GM18519 (cell line): ENCODE results near the gene CYP2B6.
"Not testable (repeated sequence)": the region's sequence is repeated elsewhere in the genome, so short reads cannot be mapped to it uniquely, and the experiment has no call there.

ENCODE experiments used
- ATAC-seq: cut with Tn5 transposase; IDR thresholded peaks from one replicate; pipeline ENCODE4 v1.9.1; 2021; ENCODE audit warnings: mild to moderate bottlenecking, moderate library complexity; ENCODE audit not compliant: unreplicated experiment, low FRiP score

CYP2B6 gene

DNA sequence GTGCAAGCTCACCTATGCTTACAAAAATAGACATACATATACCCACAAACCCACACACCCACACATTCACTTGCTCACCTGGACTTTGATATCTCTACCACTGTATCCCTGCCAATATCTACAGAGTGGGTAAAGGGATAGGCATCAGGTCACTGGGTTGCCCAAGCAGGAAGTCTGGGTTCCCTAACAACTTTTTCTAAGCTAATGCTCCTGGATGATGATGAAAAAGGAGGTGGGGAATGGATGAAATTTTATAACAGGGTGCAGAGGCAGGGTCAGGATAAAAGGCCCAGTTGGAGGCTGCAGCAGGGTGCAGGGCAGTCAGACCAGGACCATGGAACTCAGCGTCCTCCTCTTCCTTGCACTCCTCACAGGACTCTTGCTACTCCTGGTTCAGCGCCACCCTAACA, at the start of gene CYP2B6:
CYP2B6 (plus strand) TSS at position 311 of the 410 bp plus-strand sequence; CDS start at position 335, 24 bp downstream.
- ATAC-seq, result no peak

DNA sequence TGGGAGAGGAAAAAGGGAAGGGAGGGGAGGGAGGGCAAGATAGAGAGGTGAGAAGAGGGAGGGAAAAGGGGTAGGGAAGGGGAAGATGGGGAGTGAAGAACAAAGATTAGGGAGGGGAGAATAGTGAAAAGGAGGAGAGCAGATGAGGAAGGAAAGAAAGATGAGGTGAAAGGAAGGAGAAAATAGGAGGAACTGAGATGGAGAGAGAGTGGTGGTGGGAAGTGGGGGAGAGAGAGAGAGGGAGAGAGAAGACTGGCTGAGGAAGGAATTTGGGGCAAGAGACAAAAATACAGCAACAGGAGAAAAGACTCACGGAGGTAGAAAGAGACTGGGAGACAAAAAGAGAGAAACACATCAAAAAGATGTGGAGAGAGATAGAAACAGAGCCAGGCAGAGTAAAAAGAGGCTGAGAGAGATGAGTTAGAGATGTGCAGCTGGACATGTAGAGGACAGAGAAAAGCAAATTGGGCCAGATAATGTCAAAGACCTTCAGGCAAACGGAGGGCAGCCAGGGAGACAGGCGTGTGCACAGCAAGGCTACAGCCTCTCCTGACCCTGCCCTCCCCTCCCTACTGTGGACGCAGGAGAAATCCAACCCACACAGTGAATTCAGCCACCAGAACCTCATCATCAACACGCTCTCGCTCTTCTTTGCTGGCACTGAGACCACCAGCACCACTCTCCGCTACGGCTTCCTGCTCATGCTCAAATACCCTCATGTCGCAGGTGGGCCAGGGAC, 49.4 kb upstream of the CYP2B6 start:
- ATAC-seq, result no peak

DNA sequence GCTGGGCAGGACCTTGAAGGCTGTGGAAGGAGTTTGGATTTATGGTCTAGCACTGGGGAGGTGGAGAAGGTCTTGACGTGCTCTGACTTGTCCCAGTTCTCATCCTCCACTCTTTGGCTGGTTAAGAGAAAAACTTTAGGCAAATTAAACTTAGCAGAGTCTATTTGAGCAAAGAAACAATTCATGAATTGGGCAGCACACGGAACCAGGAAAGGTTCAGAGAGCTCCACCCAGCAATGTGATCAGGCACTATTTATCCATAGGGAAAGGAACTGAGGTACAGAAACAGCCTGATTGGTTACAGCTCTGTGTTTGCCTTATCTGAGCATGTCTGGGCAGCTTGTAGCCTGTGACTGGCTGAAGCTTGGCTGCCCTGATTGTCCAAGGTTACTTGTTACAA, 45.4 kb upstream of the CYP2B6 start:
- ATAC-seq, result no peak

DNA sequence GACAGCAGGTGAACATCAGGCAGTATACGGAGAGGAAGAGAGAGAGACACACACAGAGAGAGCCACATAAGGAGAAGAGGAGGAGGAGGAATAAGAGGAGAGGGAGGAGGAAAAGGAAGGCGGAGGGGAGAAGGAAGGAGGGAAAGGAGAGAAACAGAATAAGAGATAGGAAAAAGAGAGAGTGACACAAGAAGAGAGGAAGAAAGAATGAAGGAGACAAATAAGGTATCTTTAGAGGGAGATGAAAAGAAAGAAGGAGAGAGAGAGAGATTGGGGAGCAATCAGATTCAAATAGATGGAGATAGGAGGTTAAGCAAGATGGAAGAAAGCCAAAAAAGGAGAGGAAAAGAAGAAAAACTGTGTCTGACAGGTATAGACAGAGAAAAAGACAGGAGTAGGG, 44.0 kb upstream of the CYP2B6 start:
- no peak for ATAC-seq

DNA sequence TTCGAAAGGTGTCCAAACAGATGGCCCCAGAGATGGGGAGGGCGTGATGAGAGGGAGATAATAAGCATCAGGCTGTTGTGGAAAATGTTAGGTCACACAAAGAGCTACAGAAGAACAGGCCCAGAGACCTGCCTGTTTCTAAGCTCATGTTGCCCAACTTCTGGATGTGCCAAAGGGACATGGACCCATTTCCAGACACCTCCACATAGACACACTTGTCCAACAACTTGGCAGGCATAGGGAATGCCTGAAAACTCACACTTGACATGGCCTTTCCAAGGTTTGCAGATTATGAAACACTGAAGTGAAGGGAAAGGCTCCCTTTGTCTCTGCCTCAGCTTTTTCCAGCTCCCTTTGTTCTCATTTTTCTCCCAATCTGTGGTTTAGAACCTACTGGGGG, 43.5 kb upstream of the CYP2B6 start:
- ATAC-seq, result no peak

DNA sequence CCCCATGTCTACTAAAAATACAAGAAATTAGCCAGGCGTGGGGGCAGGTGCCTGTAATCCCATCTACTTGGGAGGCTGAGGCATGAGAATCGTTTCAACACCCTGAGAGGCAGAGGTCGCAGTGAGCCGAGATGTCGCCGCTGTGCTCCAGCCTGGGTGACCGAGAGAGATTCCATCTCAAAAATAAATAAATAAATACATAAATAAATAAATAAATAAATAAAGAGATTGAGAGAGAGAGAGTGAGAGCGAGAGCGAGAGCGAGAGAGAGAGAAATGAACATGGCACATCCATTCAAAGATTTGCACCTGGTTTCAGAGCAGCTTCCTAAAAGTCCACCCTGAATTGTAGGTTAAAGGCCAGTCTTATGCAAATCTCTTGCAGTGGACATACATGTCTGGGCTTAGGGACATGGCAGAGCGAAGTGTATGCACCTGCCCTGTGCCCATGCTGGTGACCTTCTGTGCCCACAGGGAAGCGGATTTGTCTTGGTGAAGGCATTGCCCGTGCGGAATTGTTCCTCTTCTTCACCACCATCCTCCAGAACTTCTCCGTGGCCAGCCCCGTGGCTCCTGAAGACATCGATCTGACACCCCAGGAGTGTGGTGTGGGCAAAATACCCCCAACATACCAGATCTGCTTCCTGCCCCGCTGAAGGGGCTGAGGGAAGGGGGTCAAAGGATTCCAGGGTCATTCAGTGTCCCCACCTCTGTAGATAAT, 42.3 kb upstream of the CYP2B6 start:
- no peak for ATAC-seq

DNA sequence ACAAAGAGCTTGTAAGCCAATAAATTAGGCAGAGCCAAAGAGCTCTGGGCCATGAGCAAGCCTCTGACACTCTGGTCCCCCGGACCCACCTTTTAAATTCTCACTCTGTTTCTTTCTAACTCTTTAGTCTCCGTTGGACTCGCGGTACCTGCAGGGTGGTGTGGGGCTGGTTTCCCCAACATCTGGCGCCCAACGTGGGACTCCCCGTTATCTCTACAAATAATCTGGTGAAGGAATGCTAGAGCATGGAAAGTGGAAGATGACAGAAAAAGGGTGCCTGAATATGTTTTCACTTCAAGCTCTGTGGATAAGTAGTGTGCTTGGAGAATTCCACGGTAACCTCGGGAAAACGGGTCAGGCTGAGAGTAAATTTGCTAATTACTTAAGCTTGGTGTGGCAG, 36.5 kb upstream of the CYP2B6 start:
- no peak for ATAC-seq

DNA sequence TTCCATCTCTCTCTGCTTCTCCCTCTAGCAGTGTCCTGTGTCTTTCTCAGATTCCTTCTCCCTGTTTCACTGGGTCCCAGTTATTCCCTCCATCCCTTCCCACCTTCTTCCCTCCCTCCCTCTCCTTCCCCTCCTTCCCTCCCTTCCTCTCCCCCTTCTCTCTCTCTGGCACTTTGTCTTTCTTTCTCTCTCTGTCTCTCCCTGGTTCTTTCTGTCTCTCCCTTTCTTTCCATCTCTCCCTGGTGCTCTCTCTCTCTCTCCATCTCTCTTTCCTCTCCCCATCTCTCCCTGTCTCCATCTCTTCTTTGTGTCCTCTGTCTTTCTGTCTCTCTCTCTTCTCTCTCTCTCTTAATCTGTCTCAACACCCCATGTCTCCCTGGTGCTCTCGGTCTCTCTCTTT, 31.7 kb upstream of the CYP2B6 start:
- ATAC-seq, result no peak

DNA sequence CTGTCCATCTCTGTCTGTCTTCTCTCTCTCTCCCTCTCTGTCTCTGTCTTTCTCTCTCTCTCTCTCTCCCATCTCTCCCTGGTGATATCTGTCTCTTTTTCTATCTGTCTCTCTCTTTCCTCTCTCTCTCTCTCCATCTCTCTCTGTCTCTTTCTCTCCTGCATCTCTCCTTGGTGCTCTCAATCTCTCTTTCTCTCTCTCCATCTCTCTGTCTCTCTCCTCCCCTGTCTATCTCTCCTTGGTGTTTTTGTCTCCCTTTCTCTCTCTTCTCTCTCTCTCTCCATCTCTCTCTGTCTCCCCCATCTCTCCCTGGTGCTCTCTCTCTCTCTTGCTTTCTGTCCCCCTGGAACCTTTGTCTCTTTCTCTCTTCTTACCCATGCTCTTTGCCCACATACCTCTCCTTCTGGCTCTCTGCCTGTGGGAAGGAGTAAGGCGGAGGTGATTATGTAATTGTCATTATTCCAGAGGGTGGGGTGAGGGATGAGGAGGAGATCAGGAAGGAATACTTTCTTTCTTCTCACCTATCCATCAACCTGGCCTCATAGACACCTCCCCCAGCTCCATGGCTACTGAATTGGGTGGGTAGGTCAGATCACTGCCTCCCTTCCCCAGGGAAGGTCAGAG, 30.9 kb upstream of the CYP2B6 start:
- no peak for ATAC-seq

DNA sequence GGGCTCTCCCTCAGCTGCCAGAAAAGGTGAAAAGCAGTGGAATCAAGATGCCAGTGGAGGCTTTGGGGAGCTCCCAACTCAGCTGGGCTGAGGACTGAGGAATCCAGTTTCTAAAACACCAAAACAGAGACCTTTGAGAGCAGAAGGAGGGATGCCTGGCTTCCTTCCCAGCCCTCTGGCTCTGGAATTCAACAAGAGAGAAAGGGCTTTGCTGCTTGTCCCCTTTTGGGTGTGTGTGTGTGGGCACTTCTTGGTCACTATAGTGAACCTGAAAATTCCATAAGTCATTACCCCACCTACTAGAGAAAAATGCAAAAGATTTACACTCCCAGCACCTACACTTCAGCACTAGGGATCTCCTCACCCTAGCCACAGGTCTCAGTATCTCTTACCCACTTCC, 30.3 kb upstream of the CYP2B6 start:
- ATAC-seq, result no peak

DNA sequence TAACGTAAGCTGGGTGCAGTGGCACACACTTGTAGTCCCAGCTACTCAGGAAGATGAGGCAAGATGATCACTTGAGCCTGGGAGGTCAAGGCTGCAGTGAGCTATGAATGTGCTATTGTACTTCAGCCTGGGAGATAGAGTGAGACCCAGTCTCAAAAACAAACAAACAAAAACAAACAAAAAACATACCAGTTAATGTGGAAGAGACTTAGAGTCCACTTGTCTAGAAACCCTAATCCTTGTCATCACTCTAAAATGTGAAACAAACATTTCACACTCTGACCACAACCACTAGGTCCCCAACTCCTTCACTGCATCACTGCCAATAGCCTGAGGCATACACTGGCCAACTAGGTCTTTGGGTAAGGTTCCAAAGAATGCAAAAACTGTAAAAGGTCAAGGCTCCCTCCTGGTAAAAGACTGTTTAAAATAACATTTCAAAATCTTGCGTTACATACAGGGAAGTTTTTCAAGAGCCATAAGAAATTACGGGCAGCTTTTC, 28.6 kb upstream of the CYP2B6 start:
- no peak for ATAC-seq

DNA sequence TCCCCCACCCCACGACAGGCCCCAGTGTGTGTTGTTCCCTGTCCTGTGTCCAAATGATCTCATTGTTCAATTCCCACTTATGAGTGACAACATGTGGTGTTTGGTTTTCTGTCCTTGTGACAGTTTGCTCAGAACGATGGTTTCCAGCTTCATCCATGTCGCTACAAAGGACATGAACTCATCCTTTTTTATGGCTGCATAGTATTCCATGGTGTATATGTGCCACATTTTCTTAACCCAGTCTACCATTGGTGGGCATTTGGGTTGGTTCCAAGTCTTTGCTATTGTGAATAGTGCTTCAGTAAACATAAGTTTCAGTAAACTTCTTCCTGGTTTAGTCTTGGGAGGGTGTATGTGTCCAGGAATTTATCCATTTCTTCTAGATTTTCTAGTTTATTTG, 26.7 kb upstream of the CYP2B6 start:
- ATAC-seq, result not testable (repeated sequence)

DNA sequence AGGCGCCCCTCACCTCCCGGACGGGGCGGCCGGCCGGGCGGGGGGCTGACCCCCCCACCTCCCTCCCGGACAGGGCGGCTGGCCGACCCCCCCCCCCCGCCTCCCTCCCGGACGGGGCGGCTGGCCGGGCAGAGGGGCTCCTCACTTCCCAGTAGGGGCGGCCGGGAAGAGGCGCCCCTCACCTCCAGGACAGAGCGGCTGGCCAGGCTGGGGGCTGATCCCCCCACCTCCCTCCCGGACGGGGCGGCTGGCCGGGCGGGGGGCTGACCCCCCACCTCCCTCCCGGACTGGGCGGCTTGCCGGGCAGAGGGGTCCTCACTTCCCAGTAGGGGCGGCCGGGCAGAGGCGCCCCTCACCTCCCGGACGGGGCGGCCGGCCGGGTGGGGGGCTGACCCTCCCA, 25.7 kb upstream of the CYP2B6 start:
- ATAC-seq, result not testable (repeated sequence)

DNA sequence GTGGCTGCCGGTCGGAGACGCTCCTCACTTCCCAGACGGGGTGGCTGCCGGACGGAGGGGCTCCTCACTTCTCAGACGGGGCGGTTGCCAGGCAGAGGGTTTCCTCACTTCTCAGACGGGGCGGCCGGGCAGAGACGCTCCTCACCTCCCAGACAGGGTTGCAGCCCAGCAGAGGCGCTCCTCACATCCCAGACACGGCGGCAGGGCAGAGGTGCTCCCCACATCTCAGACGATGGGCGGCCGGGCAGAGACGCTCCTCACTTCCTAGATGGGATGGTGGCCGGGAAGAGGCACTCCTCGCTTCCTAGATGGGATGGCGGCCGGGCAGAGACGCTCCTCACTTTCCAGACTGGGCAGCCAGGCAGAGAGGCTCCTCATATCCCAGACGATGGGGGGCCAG, 24.5 kb upstream of the CYP2B6 start:
- not testable (repeated sequence) for ATAC-seq

DNA sequence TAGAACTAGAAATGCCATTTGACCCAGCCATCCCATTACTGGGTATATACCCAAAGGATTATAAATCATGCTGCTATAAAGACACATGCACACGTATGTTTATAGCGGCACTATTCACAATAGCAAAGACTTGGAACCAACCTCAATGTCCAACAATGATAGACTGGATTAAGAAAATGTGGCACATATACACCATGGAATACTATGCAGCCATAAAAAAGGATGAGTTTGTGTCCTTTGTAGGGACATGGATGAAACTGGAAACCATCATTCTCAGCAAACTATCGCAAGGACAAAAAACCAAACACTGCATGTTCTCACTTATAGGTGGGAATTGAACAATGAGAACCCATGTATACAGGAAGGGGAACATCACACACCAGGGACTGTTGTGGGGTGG, 23.0 kb upstream of the CYP2B6 start:
- not testable (repeated sequence) for ATAC-seq

DNA sequence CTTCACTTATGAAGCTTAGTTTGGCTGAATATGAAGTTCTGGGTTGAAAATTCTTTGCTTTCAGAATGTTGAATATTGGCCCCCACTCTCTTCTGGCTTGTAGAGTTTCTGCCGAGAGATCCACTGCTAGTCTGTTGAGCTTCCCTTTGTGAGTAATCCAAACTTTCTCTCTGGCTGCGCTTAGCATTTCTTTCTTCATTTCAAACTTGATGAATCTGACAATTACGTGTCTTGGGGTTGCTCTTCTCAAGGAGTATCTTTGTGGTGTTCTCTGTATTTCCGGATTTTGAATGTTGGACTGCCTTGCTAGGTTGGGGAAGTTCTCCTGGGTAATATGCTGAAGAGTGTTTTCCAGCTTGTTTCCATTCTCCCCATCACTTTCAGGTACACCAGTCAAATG, 21.4 kb upstream of the CYP2B6 start:
- ATAC-seq, result not testable (repeated sequence)

DNA sequence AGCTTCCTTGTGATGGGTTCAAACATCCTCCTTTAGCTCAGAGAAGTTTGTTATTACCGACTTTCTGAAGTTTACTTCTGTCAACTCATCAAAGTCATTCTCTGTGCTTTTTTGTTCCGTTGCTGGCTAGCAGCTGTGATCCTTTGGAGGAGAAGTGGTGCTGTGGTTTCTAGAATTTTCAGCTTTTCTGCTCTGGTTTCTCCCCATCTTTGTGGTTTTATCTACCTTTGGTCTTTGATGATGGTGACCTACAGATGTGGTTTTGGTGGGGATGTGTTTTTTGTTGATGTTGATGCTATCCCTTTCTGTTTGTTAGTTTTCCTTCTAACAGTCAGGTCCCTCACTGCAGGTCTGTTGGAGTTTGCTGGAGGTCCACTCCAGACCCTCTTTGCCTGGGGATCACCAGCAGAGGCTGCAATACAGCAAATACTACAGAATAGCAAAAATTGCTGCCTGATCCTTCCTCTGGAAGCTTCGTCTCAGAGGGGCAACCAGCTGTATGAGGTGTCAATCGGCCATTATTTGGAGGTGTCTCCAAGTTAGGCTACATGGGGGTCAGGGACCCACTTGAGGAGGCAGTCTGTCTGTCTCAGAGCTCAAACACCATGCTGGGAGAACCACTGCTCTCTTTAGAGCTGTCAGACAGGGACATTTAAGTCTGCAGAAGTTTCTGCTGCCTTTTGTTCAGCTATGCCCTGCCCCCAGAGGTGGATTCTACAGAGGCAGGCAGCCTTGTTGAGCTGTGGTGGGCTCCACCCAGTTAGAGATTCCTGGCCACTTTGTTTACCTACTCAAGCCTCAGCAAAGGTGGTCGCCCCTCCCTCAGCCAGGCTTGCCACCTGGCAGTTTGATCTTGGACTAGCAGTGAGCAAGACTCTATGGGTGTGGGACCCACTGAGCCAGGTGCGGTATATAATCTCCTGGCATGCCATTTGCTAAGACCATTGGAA, 20.4 kb upstream of the CYP2B6 start:
- not testable (repeated sequence) for ATAC-seq

DNA sequence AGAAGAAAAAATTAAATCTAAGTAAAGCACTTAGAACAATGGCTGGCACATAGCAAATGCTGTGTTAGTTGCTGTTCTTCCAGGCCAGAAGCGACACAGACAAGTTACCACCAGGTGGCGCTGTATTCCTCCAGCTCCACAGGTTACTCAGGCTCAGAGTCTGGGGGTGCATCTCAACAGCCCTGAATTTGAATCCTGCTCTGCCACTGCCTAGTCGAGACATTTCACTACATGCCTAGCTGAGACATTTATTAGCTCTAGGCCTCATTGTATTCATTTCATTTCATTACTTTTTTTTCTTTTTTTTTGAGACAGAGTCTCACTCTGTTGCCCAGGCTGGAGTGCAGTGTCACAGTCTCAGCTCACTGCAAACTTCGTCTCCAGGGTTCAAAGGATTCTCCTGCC, 16.4 kb upstream of the CYP2B6 start:
- ATAC-seq, result no peak

DNA sequence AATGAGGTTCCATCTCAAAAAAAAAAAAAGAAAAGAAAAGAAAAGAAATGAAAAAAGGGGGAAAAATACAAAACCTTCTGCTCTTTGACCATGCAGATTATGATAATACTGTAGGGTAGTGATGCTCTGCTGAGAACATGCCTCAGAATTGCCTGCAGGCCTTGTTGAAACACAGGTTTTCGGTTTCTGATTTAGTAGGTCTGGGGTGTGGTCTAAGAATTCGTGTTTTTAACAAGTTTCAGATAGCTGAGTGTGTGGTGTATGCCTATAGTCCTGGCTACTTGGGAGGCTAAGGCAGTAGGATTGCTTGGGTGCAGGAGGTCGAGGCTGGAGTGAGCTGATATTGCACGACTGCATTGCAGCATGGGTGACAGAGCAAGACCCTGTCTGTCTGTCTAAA, 14.9 kb upstream of the CYP2B6 start:
- ATAC-seq, result no peak

DNA sequence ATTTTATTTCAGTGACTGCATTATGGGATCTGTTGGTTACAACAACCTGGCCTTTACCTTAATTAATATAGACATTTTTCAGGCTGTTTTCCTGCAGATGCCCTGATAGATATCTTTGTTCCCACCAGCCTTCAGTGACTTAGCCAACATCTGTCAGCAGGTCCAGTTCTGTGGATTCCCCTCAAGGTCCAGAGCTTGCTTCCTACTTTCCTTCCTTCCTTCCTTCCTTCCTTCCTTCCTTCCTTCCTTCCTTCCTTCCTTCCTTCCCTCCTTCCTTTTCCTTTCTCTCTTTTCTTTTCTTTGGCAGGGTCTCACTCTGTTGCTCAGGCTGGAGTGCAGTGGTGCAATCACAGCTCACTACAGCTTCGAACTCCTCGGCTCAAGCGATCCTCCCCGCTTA, 14.4 kb upstream of the CYP2B6 start:
- ATAC-seq, result no peak
